ENCODE results near the gene FAM111B. TPM values are rescaled to one million over a fixed set of nuclear protein-coding genes. Genes with fewer than 3 reads are reported as not detected.
"Not testable (repeated sequence)": the region's sequence is repeated elsewhere in the genome, so short reads cannot be mapped to it uniquely, and the experiment has no call there.

FAM111B gene
- total RNA-seq, 1 donor from 2014 or later: 13.1 TPM

GRCh38 chr11:59086007-59086406, 21.0 kb upstream of the FAM111B start, which contains the start of gene GLYATL1B:
Gene GLYATL1B, plus strand, starts transcription at chr11:59086307. Its CDS starts 0 bp downstream, at chr11:59086307.
- H3K27me3 ChIP-seq; H3K4me2 ChIP-seq; H3F3A ChIP-seq (ENCODE audit: low read depth); H3K79me2 ChIP-seq (ENCODE audit: low read depth); H3K4me3 ChIP-seq; H3K4me1 ChIP-seq; H3K9ac ChIP-seq; H3K4me3 Mint-ChIP-seq; H3K9me3 ChIP-seq (ENCODE audit: low read depth); H3K9me3 Mint-ChIP-seq; H3K36me3 Mint-ChIP-seq; DNase-seq (ENCODE audit: low spot score); H3K36me3 ChIP-seq; H3K27ac ChIP-seq; H3K4me1 Mint-ChIP-seq; H2AFZ ChIP-seq (replicated peaks); H3K27me3 Mint-ChIP-seq (ENCODE audit: insufficient read depth, low read depth); H4K20me1 ChIP-seq (ENCODE audit: low read depth); H3K27ac Mint-ChIP-seq: not testable (repeated sequence)

- H4K20me1 ChIP-seq (ENCODE audit: low read depth): no peaks in the 10 kb centered on the region
- H3K4me3 ChIP-seq: no peak overlapping the region
- no peaks in the 10 kb centered on the region for H3K36me3 Mint-ChIP-seq
- no peak overlapping the region for H3K4me2 ChIP-seq
- no peaks in the 10 kb centered on the region for H3K27me3 ChIP-seq
- no peak overlapping the region for H3K4me3 Mint-ChIP-seq
- H3K36me3 ChIP-seq: no peaks in the 10 kb centered on the region
- no peak for DNase-seq (ENCODE audit: low spot score)
- no peaks in the 10 kb centered on the region for H3K27me3 Mint-ChIP-seq (ENCODE audit: insufficient read depth, low read depth)
- TF ChIP-seq CTCF (IDR thresholded peaks at IDR 0.05) (no peak), EZH2 (IDR thresholded peaks at IDR 0.05) (no peak), EZH2phosphoT487 (IDR thresholded peaks at IDR 0.05) (no peak)
- no peak overlapping the region for H3K27ac ChIP-seq
- no peaks in the 10 kb centered on the region for H3K79me2 ChIP-seq (ENCODE audit: low read depth)
- no peaks in the 10 kb centered on the region for H3K9me3 Mint-ChIP-seq
- H3K9ac ChIP-seq: no peak overlapping the region
- no peak overlapping the region for H3K27ac Mint-ChIP-seq
- no peak overlapping the region for H2AFZ ChIP-seq (replicated peaks)
- H3K4me1 Mint-ChIP-seq: no peaks in the 10 kb centered on the region
- H3K9me3 ChIP-seq (ENCODE audit: low read depth): no peaks in the 10 kb centered on the region
- no peaks in the 10 kb centered on the region for H3F3A ChIP-seq (ENCODE audit: low read depth)
- H3K4me1 ChIP-seq: no peaks in the 10 kb centered on the region
These were observed 18.9 kb upstream of the FAM111B start for GRCh38 chr11:59088162-59088561.

- DNase-seq (ENCODE audit: low spot score); H3K27ac ChIP-seq; H3K4me3 Mint-ChIP-seq; H2AFZ ChIP-seq (replicated peaks); H3K36me3 ChIP-seq; H3K27me3 ChIP-seq; H3K9me3 ChIP-seq (ENCODE audit: low read depth); H3K36me3 Mint-ChIP-seq; H3K4me3 ChIP-seq; H4K20me1 ChIP-seq (ENCODE audit: low read depth); H3K4me1 ChIP-seq; H3K4me2 ChIP-seq; H3K27me3 Mint-ChIP-seq (ENCODE audit: insufficient read depth, low read depth); H3K27ac Mint-ChIP-seq; H3K9ac ChIP-seq; H3K4me1 Mint-ChIP-seq; H3K79me2 ChIP-seq (ENCODE audit: low read depth); H3K9me3 Mint-ChIP-seq; H3F3A ChIP-seq (ENCODE audit: low read depth): not testable (repeated sequence)
These were observed 13.5 kb upstream of the FAM111B start for GRCh38 chr11:59093576-59093975.

GRCh38 chr11:59095225-59095624, 11.8 kb upstream of the FAM111B start:
- not testable (repeated sequence) for H3K36me3 ChIP-seq; H3K27ac Mint-ChIP-seq; DNase-seq (ENCODE audit: low spot score); H3K36me3 Mint-ChIP-seq; H3K4me3 Mint-ChIP-seq; H3K4me1 Mint-ChIP-seq; H3K27me3 ChIP-seq; H3K79me2 ChIP-seq (ENCODE audit: low read depth); H3K4me3 ChIP-seq; H3F3A ChIP-seq (ENCODE audit: low read depth); H4K20me1 ChIP-seq (ENCODE audit: low read depth); H3K4me2 ChIP-seq; H3K4me1 ChIP-seq; H2AFZ ChIP-seq (replicated peaks); H3K9me3 ChIP-seq (ENCODE audit: low read depth); H3K27ac ChIP-seq; H3K27me3 Mint-ChIP-seq (ENCODE audit: insufficient read depth, low read depth); H3K9me3 Mint-ChIP-seq; H3K9ac ChIP-seq

GRCh38 chr11:59095972-59096575, 11.0 kb upstream of the FAM111B start:
- H3K4me3 ChIP-seq, H3K4me2 ChIP-seq: not testable (repeated sequence)

More at GRCh38 chr11:59095972-59096575, 11.0 kb upstream of the FAM111B start:
- not testable (repeated sequence) for H3K9ac ChIP-seq; DNase-seq (ENCODE audit: low spot score); H3K9me3 ChIP-seq (ENCODE audit: low read depth); H3K36me3 Mint-ChIP-seq; H3F3A ChIP-seq (ENCODE audit: low read depth); H3K4me1 Mint-ChIP-seq; H2AFZ ChIP-seq (replicated peaks); H3K27ac Mint-ChIP-seq; H4K20me1 ChIP-seq (ENCODE audit: low read depth); H3K79me2 ChIP-seq (ENCODE audit: low read depth); H3K27me3 Mint-ChIP-seq (ENCODE audit: insufficient read depth, low read depth); H3K27ac ChIP-seq; H3K4me1 ChIP-seq; H3K4me3 Mint-ChIP-seq; H3K36me3 ChIP-seq; H3K9me3 Mint-ChIP-seq; H3K27me3 ChIP-seq
